ENCODE results near the gene NFKB2.

The NFKB2 gene

DNA sequence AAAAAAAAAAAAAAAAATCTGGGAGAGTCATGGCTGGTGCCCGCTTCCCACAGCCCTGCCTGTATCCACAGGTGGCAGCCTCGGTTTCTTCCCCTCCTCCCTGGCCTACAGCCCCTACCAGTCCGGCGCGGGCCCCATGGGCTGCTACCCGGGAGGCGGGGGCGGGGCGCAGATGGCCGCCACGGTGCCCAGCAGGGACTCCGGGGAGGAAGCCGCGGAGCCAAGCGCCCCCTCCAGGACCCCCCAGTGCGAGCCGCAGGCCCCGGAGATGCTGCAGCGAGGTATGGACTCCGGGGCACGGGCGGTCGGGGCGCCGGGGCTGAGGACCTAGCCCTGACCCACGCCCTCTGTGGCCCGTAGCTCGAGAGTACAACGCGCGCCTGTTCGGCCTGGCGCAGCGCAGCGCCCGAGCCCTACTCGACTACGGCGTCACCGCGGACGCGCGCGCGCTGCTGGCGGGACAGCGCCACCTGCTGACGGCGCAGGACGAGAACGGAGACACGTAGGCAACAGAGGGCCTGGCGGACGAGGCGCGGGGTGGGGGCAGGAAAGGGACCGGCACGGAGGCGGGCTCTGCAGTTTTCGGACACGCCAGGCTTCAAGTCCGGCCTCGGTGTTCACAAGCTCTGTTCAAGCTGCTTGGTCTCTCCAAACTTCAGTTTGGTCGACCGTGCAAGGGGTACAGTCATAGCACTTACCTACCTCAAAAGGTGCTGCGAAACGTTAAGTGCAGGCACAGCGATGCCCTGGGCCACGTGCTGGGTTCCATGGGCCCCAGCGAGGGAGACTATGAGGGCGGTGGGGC lies 3.9 kb downstream of the NFKB2 start:
- FAIRE-seq (no peak), DNase-seq (ENCODE audit: insufficient read length, low spot score) (peak; percentile 93)

GRCh38 chr10:102400076-102400475 lies 4.6 kb downstream of the NFKB2 start:
- FAIRE-seq = no peak

More for the DNA sequence above, 3.9 kb downstream of the NFKB2 start:
- TF ChIP-seq POLR2A (IDR thresholded peaks at IDR 0.05; ENCODE audit: low read depth, low read length) = peak; percentile 54

DNA sequence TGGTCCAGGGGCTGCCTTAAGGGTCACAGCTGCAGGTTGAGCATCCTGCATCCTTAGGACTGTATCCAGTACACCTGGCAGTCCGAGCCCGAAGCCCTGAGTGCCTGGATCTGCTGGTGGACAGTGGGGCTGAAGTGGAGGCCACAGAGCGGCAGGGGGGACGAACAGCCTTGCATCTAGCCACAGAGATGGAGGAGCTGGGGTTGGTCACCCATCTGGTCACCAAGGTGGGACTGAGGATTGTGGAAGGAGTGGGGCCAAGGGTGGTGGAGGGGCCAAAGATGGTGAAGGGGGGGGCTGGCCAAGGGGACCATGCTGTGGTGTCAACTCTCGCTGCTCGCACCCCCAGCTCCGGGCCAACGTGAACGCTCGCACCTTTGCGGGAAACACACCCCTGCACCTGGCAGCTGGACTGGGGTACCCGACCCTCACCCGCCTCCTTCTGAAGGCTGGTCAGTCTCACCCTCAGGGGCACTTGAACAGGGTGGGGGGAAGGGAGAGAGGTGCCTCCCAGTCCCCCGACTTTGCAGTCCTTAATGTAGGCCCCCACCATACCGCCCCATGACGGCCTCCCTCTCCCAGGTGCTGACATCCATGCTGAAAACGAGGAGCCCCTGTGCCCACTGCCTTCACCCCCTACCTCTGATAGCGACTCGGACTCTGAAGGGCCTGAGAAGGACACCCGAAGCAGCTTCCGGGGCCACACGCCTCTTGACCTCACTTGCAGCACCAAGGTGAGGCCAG lies 5.3 kb downstream of the NFKB2 start:
- FAIRE-seq (no peak), DNase-seq (ENCODE audit: insufficient read length, low spot score) (no peak)
- TF ChIP-seq POLR2A (IDR thresholded peaks at IDR 0.05; ENCODE audit: low read depth, low read length) = no peak

More at GRCh38 chr10:102400076-102400475, 4.6 kb downstream of the NFKB2 start:
- no peak for DNase-seq (ENCODE audit: insufficient read length, low spot score)
- no peak for TF ChIP-seq POLR2A (IDR thresholded peaks at IDR 0.05; ENCODE audit: low read depth, low read length)

- TF ChIP-seq POLR2A (IDR thresholded peaks at IDR 0.05; ENCODE audit: low read depth, low read length) = no peak
- DNase-seq (ENCODE audit: insufficient read length, low spot score) = no peak
- no peak for FAIRE-seq
Observed at GRCh38 chr10:102401342-102401654, 5.8 kb downstream of the NFKB2 start.

DNA sequence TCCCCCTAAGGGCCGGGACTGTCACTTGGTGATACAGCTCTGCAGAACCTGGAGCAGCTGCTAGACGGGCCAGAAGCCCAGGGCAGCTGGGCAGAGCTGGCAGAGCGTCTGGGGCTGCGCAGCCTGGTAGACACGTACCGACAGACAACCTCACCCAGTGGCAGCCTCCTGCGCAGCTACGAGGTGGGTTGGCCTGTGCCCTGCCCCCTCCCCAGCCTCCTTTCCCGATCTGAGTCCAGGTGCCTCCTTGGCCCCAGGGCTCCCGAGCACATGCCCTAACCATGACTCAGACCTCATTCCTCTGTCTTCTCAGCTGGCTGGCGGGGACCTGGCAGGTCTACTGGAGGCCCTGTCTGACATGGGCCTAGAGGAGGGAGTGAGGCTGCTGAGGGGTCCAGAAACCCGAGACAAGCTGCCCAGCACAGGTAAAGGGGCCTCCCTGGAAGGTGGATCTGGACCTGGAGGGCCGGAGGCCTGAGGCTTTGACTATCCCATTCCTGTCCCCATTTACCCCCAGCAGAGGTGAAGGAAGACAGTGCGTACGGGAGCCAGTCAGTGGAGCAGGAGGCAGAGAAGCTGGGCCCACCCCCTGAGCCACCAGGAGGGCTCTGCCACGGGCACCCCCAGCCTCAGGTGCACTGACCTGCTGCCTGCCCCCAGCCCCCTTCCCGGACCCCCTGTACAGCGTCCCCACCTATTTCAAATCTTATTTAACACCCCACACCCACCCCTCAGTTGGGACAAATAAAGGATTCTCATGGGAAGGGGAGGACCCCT lies 6.4 kb downstream of the NFKB2 start:
- DNase-seq (ENCODE audit: insufficient read length, low spot score) = peak; percentile 91
- no peak for FAIRE-seq
- TF ChIP-seq POLR2A (IDR thresholded peaks at IDR 0.05; ENCODE audit: low read depth, low read length) = no peak

GRCh38 chr10:102402512-102402896 lies 7.0 kb downstream of the NFKB2 start:
- no peak for TF ChIP-seq POLR2A (IDR thresholded peaks at IDR 0.05; ENCODE audit: low read depth, low read length)
- DNase-seq (ENCODE audit: insufficient read length, low spot score) (no peak), FAIRE-seq (no peak)

DNA sequence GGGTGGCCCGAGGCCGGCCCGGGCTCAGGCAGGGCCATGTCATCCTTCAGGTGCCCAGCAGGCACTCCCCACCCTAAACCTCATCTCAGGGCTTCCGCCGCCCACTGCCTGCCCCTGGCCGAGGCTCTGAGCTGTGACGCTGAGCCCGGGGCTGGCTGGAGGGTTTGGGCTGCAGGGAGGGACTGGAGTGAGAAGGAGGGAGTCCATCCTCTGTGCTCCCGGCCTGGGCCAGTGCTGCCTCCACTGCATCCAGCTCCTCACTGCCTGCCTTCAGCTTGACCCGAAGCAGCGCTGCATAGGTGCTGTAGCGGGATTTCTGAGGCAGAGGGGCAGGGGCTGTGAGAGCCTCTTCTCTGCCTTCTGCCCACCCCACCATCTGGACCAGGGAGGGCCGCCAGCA lies 7.6 kb downstream of the NFKB2 start:
- FAIRE-seq (no peak), DNase-seq (ENCODE audit: insufficient read length, low spot score) (no peak)

GRCh38 chr10:102404361-102405107 lies 9.0 kb downstream of the NFKB2 start:
- DNase-seq (ENCODE audit: insufficient read length, low spot score) = no peak
- FAIRE-seq = no peak
- TF ChIP-seq POLR2A (IDR thresholded peaks at IDR 0.05; ENCODE audit: low read depth, low read length) = no peak; the same call in 1 of the 2 replicates

More for the DNA sequence above, 7.6 kb downstream of the NFKB2 start:
- no peak for TF ChIP-seq POLR2A (IDR thresholded peaks at IDR 0.05; ENCODE audit: low read depth, low read length)

- no peak for TF ChIP-seq POLR2A (IDR thresholded peaks at IDR 0.05; ENCODE audit: low read depth, low read length)
- DNase-seq (ENCODE audit: insufficient read length, low spot score) (no peak), FAIRE-seq (no peak)
Observed at GRCh38 chr10:102405108-102405571, 9.6 kb downstream of the NFKB2 start.

GRCh38 chr10:102405632-102406031 lies 10.1 kb downstream of the NFKB2 start:
- no peak for TF ChIP-seq POLR2A (IDR thresholded peaks at IDR 0.05; ENCODE audit: low read depth, low read length)
- FAIRE-seq (no peak), DNase-seq (ENCODE audit: insufficient read length, low spot score) (no peak)

DNA sequence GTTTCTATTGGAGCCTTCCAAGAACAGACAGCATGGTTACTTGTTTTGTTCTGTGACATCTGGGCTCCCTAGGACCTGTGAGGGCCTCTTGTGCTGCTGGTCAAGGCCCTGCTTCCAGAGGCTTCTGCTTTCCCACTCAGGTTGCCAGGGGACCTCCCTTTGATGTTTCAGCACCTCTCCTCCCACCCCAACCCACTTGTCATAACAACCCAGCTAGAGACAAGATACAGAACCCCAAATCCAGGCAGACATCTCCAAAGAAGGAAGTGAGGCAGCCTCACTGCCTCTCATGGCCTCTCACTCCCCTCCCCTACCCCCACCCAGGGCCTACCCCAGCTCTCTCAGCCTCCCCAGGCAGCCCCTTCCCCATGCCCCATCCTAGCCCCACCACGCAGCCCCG lies 11.3 kb downstream of the NFKB2 start:
- FAIRE-seq (no peak), DNase-seq (ENCODE audit: insufficient read length, low spot score) (no peak)
- no peak for TF ChIP-seq POLR2A (IDR thresholded peaks at IDR 0.05; ENCODE audit: low read depth, low read length)

GRCh38 chr10:102407425-102408130 lies 12.1 kb downstream of the NFKB2 start:
- TF ChIP-seq POLR2A (IDR thresholded peaks at IDR 0.05; ENCODE audit: low read depth, low read length) = no peak
- DNase-seq (ENCODE audit: insufficient read length, low spot score) (no peak), FAIRE-seq (no peak)
